WTC11 (cell line): ENCODE results near the gene XAB2. TPM values are rescaled to one million over a fixed set of nuclear protein-coding genes. Genes with fewer than 3 reads are reported as not detected.

Experiments used
- ATAC-seq: fragments of 200-7000 bp; cut with Tn5 transposase; 2 replicates; pipeline ENCODE4 v1.10.0; 2021; ENCODE audit warnings: mild to moderate bottlenecking, moderate library complexity
- CTCF ChIA-PET: fragments of 300-600 bp; sonication (Branson Sonifier 250); formaldehyde crosslinking; loops from one replicate; lab custom pipeline; 2021; ENCODE audit warnings: antibody characterized with exemption; lab: Charles Lee
- POLR2A ChIA-PET: fragments of 350-600 bp; sonication (Branson Sonifier 250); formaldehyde crosslinking; loops from one replicate; lab custom pipeline; 2021; ENCODE audit warnings: antibody characterized with exemption; lab: Charles Lee
- DNase-seq: peaks from one replicate; pipeline ENCODE4 v3.0.0; 2021; ENCODE audit warnings: low spot score
- H3K27ac Mint-ChIP-seq: 2 replicates; pipeline ENCODE4 v1.8.0; 2021; ENCODE audit warnings: mixed read lengths
- H3K27me3 Mint-ChIP-seq: 2 replicates; pipeline ENCODE4 v1.8.0; 2021; ENCODE audit warnings: low read depth, mild to moderate bottlenecking, moderate library complexity, mixed read lengths
- H3K36me3 Mint-ChIP-seq: 2 replicates; pipeline ENCODE4 v1.8.0; 2021; ENCODE audit warnings: mixed read lengths
- H3K4me1 Mint-ChIP-seq: 2 replicates; pipeline ENCODE4 v1.8.0; 2022; ENCODE audit warnings: mixed read lengths
- H3K4me3 Mint-ChIP-seq: 2 replicates; pipeline ENCODE4 v1.8.0; 2021; ENCODE audit warnings: mild to moderate bottlenecking, moderate library complexity, mixed read lengths
- H3K9me3 Mint-ChIP-seq: 2 replicates; pipeline ENCODE4 v1.8.0; 2021; ENCODE audit warnings: mixed read lengths
- ETV6 ChIP-seq: sonication (generic); formaldehyde crosslinking; IDR thresholded peaks from 2 replicates; pipeline ENCODE4 v1.8.1; 2022; ENCODE audit warnings: mild to moderate bottlenecking, missing genetic modification reagents
- NFYB ChIP-seq: sonication (generic); formaldehyde crosslinking; conservative IDR thresholded peaks from 2 replicates; pipeline ENCODE4 v1.8.0; 2022; ENCODE audit warnings: low read depth, missing genetic modification reagents
- PRDM15 ChIP-seq: sonication (generic); formaldehyde crosslinking; IDR thresholded peaks from 2 replicates; pipeline ENCODE4 v1.8.0; 2022; ENCODE audit warnings: missing genetic modification reagents
- SOX15 ChIP-seq: fragments of 250-450 bp; sonication (Bioruptor Pico); IDR thresholded peaks from 2 replicates; pipeline ENCODE4 v1.9.0; 2021; ENCODE audit warnings: mild to moderate bottlenecking
- TP53 ChIP-seq: sonication (generic); formaldehyde crosslinking; IDR thresholded peaks from 2 replicates; pipeline ENCODE4 v1.8.1; 2023; ENCODE audit warnings: mild to moderate bottlenecking, missing genetic modification reagents
- USF1 ChIP-seq: sonication (generic); formaldehyde crosslinking; IDR thresholded peaks from 2 replicates; pipeline ENCODE4 v1.8.0; 2022; ENCODE audit warnings: mild to moderate bottlenecking, missing genetic modification reagents
- ZNF532 ChIP-seq: fragments of 250-450 bp; sonication (Bioruptor Pico); IDR thresholded peaks from 2 replicates; pipeline ENCODE4 v1.9.0; 2021; ENCODE audit warnings: mild to moderate bottlenecking, borderline replicate concordance
- total RNA-seq: library from RNA; stranded (reverse); gene quantifications from 3 replicates; pipeline ENCODE4 v1.2.3, GENCODE V29; 2021
- TF ChIP-seq, protein P1 (sequence below): sonication (generic); formaldehyde crosslinking; IDR thresholded peaks from 2 replicates; pipeline ENCODE4 v1.8.0; 2022; ENCODE audit warnings: mild to moderate bottlenecking, missing genetic modification reagents
- TF ChIP-seq, protein P2 (sequence below): sonication (generic); formaldehyde crosslinking; IDR thresholded peaks from 2 replicates; pipeline ENCODE4 v1.8.0; 2022; ENCODE audit warnings: mild to moderate bottlenecking, missing genetic modification reagents
- TF ChIP-seq, protein P3 (sequence below): sonication (generic); formaldehyde crosslinking; IDR thresholded peaks from 2 replicates; pipeline ENCODE4 v1.8.0; 2023; ENCODE audit warnings: missing genetic modification reagents
- TF ChIP-seq, protein P4 (sequence below): sonication (generic); formaldehyde crosslinking; IDR thresholded peaks from 2 replicates; pipeline ENCODE4 v1.8.1; 2022; ENCODE audit warnings: mild to moderate bottlenecking, moderate library complexity, missing genetic modification reagents
- TF ChIP-seq, protein P5 (sequence below): fragments of 250-450 bp; sonication (Bioruptor Pico); IDR thresholded peaks from 2 replicates; pipeline ENCODE4 v1.9.0; 2021; ENCODE audit warnings: mild to moderate bottlenecking

The XAB2 gene
- total RNA-seq, 1 experiment from 2014 or later = 65.7 TPM

- TF ChIP-seq, protein P1, sequence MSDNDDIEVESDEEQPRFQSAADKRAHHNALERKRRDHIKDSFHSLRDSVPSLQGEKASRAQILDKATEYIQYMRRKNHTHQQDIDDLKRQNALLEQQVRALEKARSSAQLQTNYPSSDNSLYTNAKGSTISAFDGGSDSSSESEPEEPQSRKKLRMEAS (CRISPR knock-in tag) = no peak
Observed at GRCh38 chr19:7670790-7671189, 41.4 kb upstream of the XAB2 start (continued).

- TF ChIP-seq PRDM15 (CRISPR knock-in tag) = peak; percentile 53; the same call in 1 of the 2 replicates
- TF ChIP-seq, protein P2, sequence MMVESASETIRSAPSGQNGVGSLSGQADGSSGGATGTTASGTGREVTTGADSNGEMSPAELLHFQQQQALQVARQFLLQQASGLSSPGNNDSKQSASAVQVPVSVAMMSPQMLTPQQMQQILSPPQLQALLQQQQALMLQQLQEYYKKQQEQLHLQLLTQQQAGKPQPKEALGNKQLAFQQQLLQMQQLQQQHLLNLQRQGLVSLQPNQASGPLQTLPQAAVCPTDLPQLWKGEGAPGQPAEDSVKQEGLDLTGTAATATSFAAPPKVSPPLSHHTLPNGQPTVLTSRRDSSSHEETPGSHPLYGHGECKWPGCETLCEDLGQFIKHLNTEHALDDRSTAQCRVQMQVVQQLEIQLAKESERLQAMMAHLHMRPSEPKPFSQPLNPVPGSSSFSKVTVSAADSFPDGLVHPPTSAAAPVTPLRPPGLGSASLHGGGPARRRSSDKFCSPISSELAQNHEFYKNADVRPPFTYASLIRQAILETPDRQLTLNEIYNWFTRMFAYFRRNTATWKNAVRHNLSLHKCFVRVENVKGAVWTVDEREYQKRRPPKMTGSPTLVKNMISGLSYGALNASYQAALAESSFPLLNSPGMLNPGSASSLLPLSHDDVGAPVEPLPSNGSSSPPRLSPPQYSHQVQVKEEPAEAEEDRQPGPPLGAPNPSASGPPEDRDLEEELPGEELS (CRISPR knock-in tag) = peak; percentile 65; the same call in 1 of the 2 replicates
- TF ChIP-seq, protein P1 (CRISPR knock-in tag) = peak; percentile 61; the same call in 1 of the 2 replicates
- 0 out of 2 replicates have a peak, but pooled peaks have one; percentile 24 for TF ChIP-seq ETV6 (CRISPR knock-in tag)
- TF ChIP-seq USF1 (CRISPR knock-in tag) = no peak
- TF ChIP-seq, protein P3, sequence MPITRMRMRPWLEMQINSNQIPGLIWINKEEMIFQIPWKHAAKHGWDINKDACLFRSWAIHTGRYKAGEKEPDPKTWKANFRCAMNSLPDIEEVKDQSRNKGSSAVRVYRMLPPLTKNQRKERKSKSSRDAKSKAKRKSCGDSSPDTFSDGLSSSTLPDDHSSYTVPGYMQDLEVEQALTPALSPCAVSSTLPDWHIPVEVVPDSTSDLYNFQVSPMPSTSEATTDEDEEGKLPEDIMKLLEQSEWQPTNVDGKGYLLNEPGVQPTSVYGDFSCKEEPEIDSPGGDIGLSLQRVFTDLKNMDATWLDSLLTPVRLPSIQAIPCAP (CRISPR knock-in tag) = peak; percentile 48; the same call in 1 of the 2 replicates
- no peak for TF ChIP-seq NFYB (CRISPR knock-in tag)
- Mint-ChIP-seq H3K27ac (no peak overlapping the region), H3K27me3 (peaks cover 90% of the 10 kb centered on the region), H3K4me3 (peak overlapping the region; percentile 86), H3K36me3 (no peaks in the 10 kb centered on the region; the same call in 1 of the 2 replicates), H3K4me1 (peaks cover 9% of the 10 kb centered on the region), H3K9me3 (peaks cover 5% of the 10 kb centered on the region)
- CTCF ChIA-PET = interaction anchor here (1.5 to 5.5 kb wide), 4 partner anchors 10 to 129 kb away, joined by 4 to 57 read pairs (median 18); partner anchors contain the start of gene TRAPPC5
- POLR2A ChIA-PET = no interaction called here
- DNase-seq = peak; percentile 49
- ATAC-seq = peak; percentile 36
Observed at GRCh38 chr19:7670150-7670783, 40.9 kb upstream of the XAB2 start.

GRCh38 chr19:7669641-7670040 lies 40.3 kb upstream of the XAB2 start:
- peaks cover 5% of the 10 kb centered on the region for H3K9me3 Mint-ChIP-seq
- ATAC-seq (no peak), DNase-seq (no peak)
- H3K36me3 Mint-ChIP-seq = no peaks in the 10 kb centered on the region; the same call in 1 of the 2 replicates
- H3K27me3 Mint-ChIP-seq = peaks cover 90% of the 10 kb centered on the region
- ChIA-PET POLR2A (no interaction called here), CTCF (interaction anchor here (1.8 to 5.5 kb wide), 3 partner anchors 11 to 130 kb away, joined by 5 to 57 read pairs (median 31); partner anchors contain the start of gene TRAPPC5)
- peaks cover 9% of the 10 kb centered on the region for H3K4me1 Mint-ChIP-seq
- H3K27ac Mint-ChIP-seq = no peak overlapping the region
- H3K4me3 Mint-ChIP-seq = peak overlapping the region; percentile 86
- TF ChIP-seq, protein P4, sequence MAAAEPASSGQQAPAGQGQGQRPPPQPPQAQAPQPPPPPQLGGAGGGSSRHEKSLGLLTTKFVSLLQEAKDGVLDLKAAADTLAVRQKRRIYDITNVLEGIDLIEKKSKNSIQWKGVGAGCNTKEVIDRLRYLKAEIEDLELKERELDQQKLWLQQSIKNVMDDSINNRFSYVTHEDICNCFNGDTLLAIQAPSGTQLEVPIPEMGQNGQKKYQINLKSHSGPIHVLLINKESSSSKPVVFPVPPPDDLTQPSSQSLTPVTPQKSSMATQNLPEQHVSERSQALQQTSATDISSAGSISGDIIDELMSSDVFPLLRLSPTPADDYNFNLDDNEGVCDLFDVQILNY = no peak
- TF ChIP-seq TP53 (CRISPR knock-in tag) = no peak
- TF ChIP-seq, protein P5, sequence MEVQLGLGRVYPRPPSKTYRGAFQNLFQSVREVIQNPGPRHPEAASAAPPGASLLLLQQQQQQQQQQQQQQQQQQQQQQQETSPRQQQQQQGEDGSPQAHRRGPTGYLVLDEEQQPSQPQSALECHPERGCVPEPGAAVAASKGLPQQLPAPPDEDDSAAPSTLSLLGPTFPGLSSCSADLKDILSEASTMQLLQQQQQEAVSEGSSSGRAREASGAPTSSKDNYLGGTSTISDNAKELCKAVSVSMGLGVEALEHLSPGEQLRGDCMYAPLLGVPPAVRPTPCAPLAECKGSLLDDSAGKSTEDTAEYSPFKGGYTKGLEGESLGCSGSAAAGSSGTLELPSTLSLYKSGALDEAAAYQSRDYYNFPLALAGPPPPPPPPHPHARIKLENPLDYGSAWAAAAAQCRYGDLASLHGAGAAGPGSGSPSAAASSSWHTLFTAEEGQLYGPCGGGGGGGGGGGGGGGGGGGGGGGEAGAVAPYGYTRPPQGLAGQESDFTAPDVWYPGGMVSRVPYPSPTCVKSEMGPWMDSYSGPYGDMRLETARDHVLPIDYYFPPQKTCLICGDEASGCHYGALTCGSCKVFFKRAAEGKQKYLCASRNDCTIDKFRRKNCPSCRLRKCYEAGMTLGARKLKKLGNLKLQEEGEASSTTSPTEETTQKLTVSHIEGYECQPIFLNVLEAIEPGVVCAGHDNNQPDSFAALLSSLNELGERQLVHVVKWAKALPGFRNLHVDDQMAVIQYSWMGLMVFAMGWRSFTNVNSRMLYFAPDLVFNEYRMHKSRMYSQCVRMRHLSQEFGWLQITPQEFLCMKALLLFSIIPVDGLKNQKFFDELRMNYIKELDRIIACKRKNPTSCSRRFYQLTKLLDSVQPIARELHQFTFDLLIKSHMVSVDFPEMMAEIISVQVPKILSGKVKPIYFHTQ (CRISPR knock-in tag) = no peak
- no peak for TF ChIP-seq SOX15 (CRISPR knock-in tag)
- TF ChIP-seq ZNF532 (CRISPR knock-in tag) = no peak
